Skin of body (tissue), 2 donors: ENCODE data around the gene CHST8. TPM values are rescaled to one million over a fixed set of nuclear protein-coding genes. Genes with fewer than 3 reads are reported as not detected.
A peak's percentile ranks its signal among the peaks of the same experiment; 100 is the strongest.

ENCODE experiments used
- DNase-seq: peaks from one replicate; lab custom pipeline; 2025; lab: John Stamatoyannopoulos, UW
- total RNA-seq: library from RNA; depleted of rRNA; stranded (reverse); fragments of >200 nt; gene quantifications from one replicate; pipeline ENCODE4 v1.2.3, GENCODE V29; 2014

Gene CHST8
- total RNA-seq, 1 donor from 2014 or later, result 0.39 TPM

GRCh38 chr19:33785795-33786194, 164.0 kb downstream of the CHST8 start:
- DNase-seq, result no peak

GRCh38 chr19:33788676-33789075, 166.9 kb downstream of the CHST8 start:
- no peak for DNase-seq

GRCh38 chr19:33789344-33789743, 167.6 kb downstream of the CHST8 start:
- DNase-seq, result no peak

- no peak for DNase-seq
Measured at GRCh38 chr19:33794683-33795369, 173.1 kb downstream of the CHST8 start.

GRCh38 chr19:33795370-33796163, 173.8 kb downstream of the CHST8 start:
- peak; percentile 82 for DNase-seq

GRCh38 chr19:33796164-33796875, 174.6 kb downstream of the CHST8 start, which contains the start of gene KCTD15:
KCTD15 (plus strand) TSS chr19:33796870; CDS start chr19:33800455, 3,585 bp downstream.
- peak; percentile 29 for DNase-seq

GRCh38 chr19:33797802-33798671, 176.3 kb downstream of the CHST8 start:
- peak; percentile 59 for DNase-seq

GRCh38 chr19:33798681-33799111, 176.9 kb downstream of the CHST8 start:
- peak; percentile 32 for DNase-seq

- DNase-seq, result no peak
Measured at GRCh38 chr19:33799476-33799875, 177.7 kb downstream of the CHST8 start.

- peak; percentile 69 for DNase-seq
Measured at GRCh38 chr19:33800012-33800680, 178.4 kb downstream of the CHST8 start.

GRCh38 chr19:33801411-33801810, 179.7 kb downstream of the CHST8 start:
- no peak for DNase-seq

- no peak for DNase-seq
Measured at GRCh38 chr19:33802001-33802400, 180.2 kb downstream of the CHST8 start.

- DNase-seq, result no peak
Measured at GRCh38 chr19:33802801-33803200, 181.0 kb downstream of the CHST8 start.

- DNase-seq, result no peak
Measured at GRCh38 chr19:33803383-33803782, 181.6 kb downstream of the CHST8 start.

- DNase-seq, result no peak
Measured at GRCh38 chr19:33804021-33804799, 182.5 kb downstream of the CHST8 start.

- DNase-seq, result no peak
Measured at GRCh38 chr19:33805313-33805712, 183.6 kb downstream of the CHST8 start.

GRCh38 chr19:33805840-33806433, 184.2 kb downstream of the CHST8 start:
- no peak for DNase-seq

GRCh38 chr19:33806434-33806881, 184.7 kb downstream of the CHST8 start:
- no peak for DNase-seq

- no peak for DNase-seq
Measured at GRCh38 chr19:33808399-33808798, 186.6 kb downstream of the CHST8 start.
